WTC11 (cell line): ENCODE measurements around the gene IGSF9. TPM values are rescaled to one million over a fixed set of nuclear protein-coding genes. Genes with fewer than 3 reads are reported as not detected.

ENCODE experiments used
- ATAC-seq: fragments of 200-7000 bp; cut with Tn5 transposase; 2 replicates; pipeline ENCODE4 v1.10.0; 2021; ENCODE audit warnings: mild to moderate bottlenecking, moderate library complexity
- CTCF ChIA-PET: fragments of 300-600 bp; sonication (Branson Sonifier 250); formaldehyde crosslinking; loops from one replicate; lab custom pipeline; 2021; ENCODE audit warnings: antibody characterized with exemption; lab: Charles Lee
- POLR2A ChIA-PET: fragments of 350-600 bp; sonication (Branson Sonifier 250); formaldehyde crosslinking; loops from one replicate; lab custom pipeline; 2021; ENCODE audit warnings: antibody characterized with exemption; lab: Charles Lee
- DNase-seq: peaks from one replicate; pipeline ENCODE4 v3.0.0; 2021; ENCODE audit warnings: low spot score
- H3K27ac Mint-ChIP-seq: 2 replicates; pipeline ENCODE4 v1.8.0; 2021; ENCODE audit warnings: mixed read lengths
- H3K27me3 Mint-ChIP-seq: 2 replicates; pipeline ENCODE4 v1.8.0; 2021; ENCODE audit warnings: low read depth, mild to moderate bottlenecking, moderate library complexity, mixed read lengths
- H3K36me3 Mint-ChIP-seq: 2 replicates; pipeline ENCODE4 v1.8.0; 2021; ENCODE audit warnings: mixed read lengths
- H3K4me1 Mint-ChIP-seq: 2 replicates; pipeline ENCODE4 v1.8.0; 2022; ENCODE audit warnings: mixed read lengths
- H3K4me3 Mint-ChIP-seq: 2 replicates; pipeline ENCODE4 v1.8.0; 2021; ENCODE audit warnings: mild to moderate bottlenecking, moderate library complexity, mixed read lengths
- H3K9me3 Mint-ChIP-seq: 2 replicates; pipeline ENCODE4 v1.8.0; 2021; ENCODE audit warnings: mixed read lengths
- ATF1 ChIP-seq: sonication (generic); formaldehyde crosslinking; IDR thresholded peaks from 2 replicates; pipeline ENCODE4 v1.8.1; 2023; ENCODE audit warnings: mild to moderate bottlenecking, moderate library complexity, missing genetic modification reagents
- MAX ChIP-seq: sonication (generic); formaldehyde crosslinking; IDR thresholded peaks from 2 replicates; pipeline ENCODE4 v1.8.0; 2022; ENCODE audit warnings: mild to moderate bottlenecking, missing genetic modification reagents
- PRDM15 ChIP-seq: sonication (generic); formaldehyde crosslinking; IDR thresholded peaks from 2 replicates; pipeline ENCODE4 v1.8.0; 2022; ENCODE audit warnings: missing genetic modification reagents
- TP53 ChIP-seq: sonication (generic); formaldehyde crosslinking; IDR thresholded peaks from 2 replicates; pipeline ENCODE4 v1.8.1; 2023; ENCODE audit warnings: mild to moderate bottlenecking, missing genetic modification reagents
- ZNF396 ChIP-seq: fragments of 250-450 bp; sonication (Bioruptor Pico); IDR thresholded peaks from 2 replicates; pipeline ENCODE4 v1.8.0; 2021; ENCODE audit warnings: mild to moderate bottlenecking, moderate library complexity, borderline replicate concordance
- total RNA-seq: library from RNA; stranded (reverse); gene quantifications from 3 replicates; pipeline ENCODE4 v1.2.3, GENCODE V29; 2021
- TF ChIP-seq, protein P1 (sequence below): sonication (generic); formaldehyde crosslinking; IDR thresholded peaks from 2 replicates; pipeline ENCODE4 v1.8.1; 2023; ENCODE audit warnings: mild to moderate bottlenecking, missing genetic modification reagents, borderline replicate concordance
- TF ChIP-seq, protein P2 (sequence below): sonication (generic); formaldehyde crosslinking; conservative IDR thresholded peaks from 2 replicates; pipeline ENCODE4 v1.8.1; 2023; ENCODE audit warnings: mild to moderate bottlenecking, low read depth, missing genetic modification reagents, moderate library complexity

Gene IGSF9
- total RNA-seq, 1 experiment from 2014 or later, result 16.4 TPM

GRCh38 chr1:159935719-159936272, 9.6 kb downstream of the IGSF9 start:
- H3K9me3 Mint-ChIP-seq, result no peaks in the 10 kb centered on the region
- no peaks in the 10 kb centered on the region for H3K27me3 Mint-ChIP-seq
- ATAC-seq, result no peak
- H3K4me3 Mint-ChIP-seq, result no peak overlapping the region
- peaks cover 22% of the 10 kb centered on the region for H3K36me3 Mint-ChIP-seq
- TF ChIP-seq ZNF396 (CRISPR knock-in tag), result no peak
- TF ChIP-seq, protein P1, sequence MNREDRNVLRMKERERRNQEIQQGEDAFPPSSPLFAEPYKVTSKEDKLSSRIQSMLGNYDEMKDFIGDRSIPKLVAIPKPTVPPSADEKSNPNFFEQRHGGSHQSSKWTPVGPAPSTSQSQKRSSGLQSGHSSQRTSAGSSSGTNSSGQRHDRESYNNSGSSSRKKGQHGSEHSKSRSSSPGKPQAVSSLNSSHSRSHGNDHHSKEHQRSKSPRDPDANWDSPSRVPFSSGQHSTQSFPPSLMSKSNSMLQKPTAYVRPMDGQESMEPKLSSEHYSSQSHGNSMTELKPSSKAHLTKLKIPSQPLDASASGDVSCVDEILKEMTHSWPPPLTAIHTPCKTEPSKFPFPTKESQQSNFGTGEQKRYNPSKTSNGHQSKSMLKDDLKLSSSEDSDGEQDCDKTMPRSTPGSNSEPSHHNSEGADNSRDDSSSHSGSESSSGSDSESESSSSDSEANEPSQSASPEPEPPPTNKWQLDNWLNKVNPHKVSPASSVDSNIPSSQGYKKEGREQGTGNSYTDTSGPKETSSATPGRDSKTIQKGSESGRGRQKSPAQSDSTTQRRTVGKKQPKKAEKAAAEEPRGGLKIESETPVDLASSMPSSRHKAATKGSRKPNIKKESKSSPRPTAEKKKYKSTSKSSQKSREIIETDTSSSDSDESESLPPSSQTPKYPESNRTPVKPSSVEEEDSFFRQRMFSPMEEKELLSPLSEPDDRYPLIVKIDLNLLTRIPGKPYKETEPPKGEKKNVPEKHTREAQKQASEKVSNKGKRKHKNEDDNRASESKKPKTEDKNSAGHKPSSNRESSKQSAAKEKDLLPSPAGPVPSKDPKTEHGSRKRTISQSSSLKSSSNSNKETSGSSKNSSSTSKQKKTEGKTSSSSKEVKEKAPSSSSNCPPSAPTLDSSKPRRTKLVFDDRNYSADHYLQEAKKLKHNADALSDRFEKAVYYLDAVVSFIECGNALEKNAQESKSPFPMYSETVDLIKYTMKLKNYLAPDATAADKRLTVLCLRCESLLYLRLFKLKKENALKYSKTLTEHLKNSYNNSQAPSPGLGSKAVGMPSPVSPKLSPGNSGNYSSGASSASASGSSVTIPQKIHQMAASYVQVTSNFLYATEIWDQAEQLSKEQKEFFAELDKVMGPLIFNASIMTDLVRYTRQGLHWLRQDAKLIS, result no peak
- no peak for TF ChIP-seq MAX (CRISPR knock-in tag)
- no peak for TF ChIP-seq ATF1
- no peak overlapping the region for H3K27ac Mint-ChIP-seq
- no peak for DNase-seq
- ChIA-PET POLR2A (no interaction called here), CTCF (interaction anchor here (1.0 to 10.6 kb wide), 10 partner anchors 10 to 146 kb away, joined by 3 to 202 read pairs (median 4); partner anchors contain the start of genes CFAP45 and KCNJ9)
- peaks cover 24% of the 10 kb centered on the region for H3K4me1 Mint-ChIP-seq

- peaks cover 25% of the 10 kb centered on the region for H3K36me3 Mint-ChIP-seq
- DNase-seq, result no peak
These were observed 10.1 kb downstream of the IGSF9 start for GRCh38 chr1:159935305-159935704.

DNA sequence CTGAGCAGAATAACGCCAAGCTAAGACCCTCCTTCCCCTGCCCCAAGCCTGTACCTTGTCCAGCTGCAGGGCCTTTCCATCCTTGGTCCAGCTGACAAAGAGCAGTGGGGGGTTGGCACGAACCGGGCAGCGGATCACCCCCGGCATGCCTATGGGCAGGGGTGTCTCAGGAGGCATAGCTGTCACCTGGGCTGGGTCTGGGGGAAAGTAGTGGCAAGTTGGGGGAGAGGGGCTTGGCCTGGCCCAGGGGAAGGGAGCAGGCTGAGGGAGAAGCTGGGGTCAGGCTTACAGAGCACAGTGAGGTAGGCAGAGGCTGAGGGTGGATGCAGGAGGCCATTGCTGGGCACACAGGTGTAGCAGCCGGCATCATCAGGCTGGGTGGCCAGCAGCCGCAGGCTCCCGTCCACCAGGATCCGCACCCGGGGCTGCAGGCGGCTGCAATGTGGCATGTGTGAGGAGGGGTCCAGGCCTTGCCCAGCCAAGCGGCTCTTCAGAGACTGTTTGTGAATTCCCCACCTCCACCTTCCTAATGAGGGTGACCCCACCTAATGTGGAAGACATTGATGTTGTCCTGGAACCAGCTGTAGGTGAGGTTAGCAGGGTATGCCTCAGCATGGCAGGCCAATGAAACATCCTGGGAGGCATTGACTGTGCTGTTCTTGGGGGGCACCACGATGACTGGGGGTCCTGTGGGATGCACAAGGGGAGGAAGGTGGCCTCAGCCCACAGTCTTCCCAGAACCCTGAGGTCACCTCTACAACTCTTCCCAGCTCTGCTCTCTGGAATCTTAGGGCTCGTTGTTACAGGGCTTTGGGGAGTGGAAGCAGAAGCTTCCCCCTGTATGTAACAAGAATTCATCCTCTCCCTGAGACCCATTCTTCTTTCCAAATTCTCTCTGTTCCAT, 11.0 kb downstream of the IGSF9 start:
- TF ChIP-seq, protein P2, sequence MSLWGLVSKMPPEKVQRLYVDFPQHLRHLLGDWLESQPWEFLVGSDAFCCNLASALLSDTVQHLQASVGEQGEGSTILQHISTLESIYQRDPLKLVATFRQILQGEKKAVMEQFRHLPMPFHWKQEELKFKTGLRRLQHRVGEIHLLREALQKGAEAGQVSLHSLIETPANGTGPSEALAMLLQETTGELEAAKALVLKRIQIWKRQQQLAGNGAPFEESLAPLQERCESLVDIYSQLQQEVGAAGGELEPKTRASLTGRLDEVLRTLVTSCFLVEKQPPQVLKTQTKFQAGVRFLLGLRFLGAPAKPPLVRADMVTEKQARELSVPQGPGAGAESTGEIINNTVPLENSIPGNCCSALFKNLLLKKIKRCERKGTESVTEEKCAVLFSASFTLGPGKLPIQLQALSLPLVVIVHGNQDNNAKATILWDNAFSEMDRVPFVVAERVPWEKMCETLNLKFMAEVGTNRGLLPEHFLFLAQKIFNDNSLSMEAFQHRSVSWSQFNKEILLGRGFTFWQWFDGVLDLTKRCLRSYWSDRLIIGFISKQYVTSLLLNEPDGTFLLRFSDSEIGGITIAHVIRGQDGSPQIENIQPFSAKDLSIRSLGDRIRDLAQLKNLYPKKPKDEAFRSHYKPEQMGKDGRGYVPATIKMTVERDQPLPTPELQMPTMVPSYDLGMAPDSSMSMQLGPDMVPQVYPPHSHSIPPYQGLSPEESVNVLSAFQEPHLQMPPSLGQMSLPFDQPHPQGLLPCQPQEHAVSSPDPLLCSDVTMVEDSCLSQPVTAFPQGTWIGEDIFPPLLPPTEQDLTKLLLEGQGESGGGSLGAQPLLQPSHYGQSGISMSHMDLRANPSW (CRISPR knock-in tag), result no peak
- TF ChIP-seq, all 79 proteins: peak for 0

More at GRCh38 chr1:159935305-159935704, 10.1 kb downstream of the IGSF9 start:
- no peak overlapping the region for H3K27ac Mint-ChIP-seq
- ChIA-PET CTCF (interaction anchor here (1.0 to 10.6 kb wide), 4 partner anchors 11 to 72 kb away, joined by 3 to 202 read pairs (median 4); no protein-coding TSS in a partner anchor), POLR2A (interaction anchor here (0.5 kb wide), 1 partner anchor 10 kb away, joined by 3 read pairs; no protein-coding TSS in a partner anchor)
- TF ChIP-seq PRDM15 (CRISPR knock-in tag) (no peak), TP53 (CRISPR knock-in tag) (no peak)
- TF ChIP-seq, all 79 proteins: peak for 0
- H3K4me1 Mint-ChIP-seq, result peaks cover 24% of the 10 kb centered on the region
- H3K9me3 Mint-ChIP-seq, result no peaks in the 10 kb centered on the region
- no peak overlapping the region for H3K4me3 Mint-ChIP-seq
- no peak for ATAC-seq
- H3K27me3 Mint-ChIP-seq, result no peaks in the 10 kb centered on the region

More for the DNA sequence above, 11.0 kb downstream of the IGSF9 start:
- Mint-ChIP-seq H3K9me3 (no peaks in the 10 kb centered on the region), H3K27me3 (no peaks in the 10 kb centered on the region), H3K4me3 (no peak overlapping the region), H3K4me1 (peaks cover 26% of the 10 kb centered on the region), H3K36me3 (peaks cover 20% of the 10 kb centered on the region), H3K27ac (no peak overlapping the region)
- ATAC-seq (no peak), DNase-seq (no peak)
- POLR2A ChIA-PET, result no interaction called here
- CTCF ChIA-PET, result interaction anchor here (1.2 to 10.6 kb wide), 3 partner anchors 11 to 73 kb away, joined by 4 to 202 read pairs (median 4); no protein-coding TSS in a partner anchor
